ENCODE data around the gene PLCL1.
"Not testable (repeated sequence)": the region's sequence is repeated elsewhere in the genome, so short reads cannot be mapped to it uniquely, and the experiment has no call there.

Gene PLCL1

DNA sequence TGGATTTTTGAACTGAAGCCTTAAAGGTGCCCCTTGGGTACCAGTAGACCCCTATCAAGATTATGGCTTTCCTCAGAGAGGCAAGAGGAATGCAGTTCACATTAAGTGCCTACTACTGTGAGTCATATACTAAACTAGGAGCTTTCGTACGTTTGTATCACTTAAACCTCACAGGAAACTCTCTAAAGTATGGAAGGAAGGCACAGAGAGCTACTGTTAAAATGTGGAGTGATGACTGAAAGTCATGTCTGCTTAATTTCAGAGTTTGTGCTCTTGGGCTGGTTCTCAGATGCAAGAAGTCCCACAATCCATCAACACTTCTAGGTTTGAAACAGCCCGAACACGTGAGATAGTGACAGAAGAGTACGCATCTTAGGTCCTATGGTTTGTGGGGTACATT, 4.7 kb downstream of the PLCL1 start:
- DNase-seq (ENCODE audit: extremely low read depth in 1 of 2, low read depth in 1 of 2): no peak

DNA sequence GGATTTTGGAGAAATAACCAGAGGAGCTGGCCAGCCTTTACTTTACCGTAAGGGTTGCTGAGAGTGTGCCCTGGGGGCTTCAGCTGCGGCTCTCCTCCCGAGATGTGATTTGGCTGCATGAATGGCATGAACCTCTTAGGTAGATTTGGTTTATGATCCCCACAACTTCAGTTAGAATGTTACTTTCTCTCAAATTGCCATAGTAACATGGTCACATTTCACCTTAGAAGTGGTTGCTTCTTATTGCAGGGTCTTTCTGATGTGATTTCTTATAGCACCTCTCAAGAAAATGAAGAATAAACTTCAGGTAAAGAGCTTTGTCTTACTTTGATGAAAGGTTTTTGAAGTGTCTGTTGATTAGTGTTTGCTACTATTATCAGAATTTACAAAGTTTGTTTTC, 5.6 kb downstream of the PLCL1 start:
- no peak for DNase-seq (ENCODE audit: extremely low read depth in 1 of 2, low read depth in 1 of 2)

DNA sequence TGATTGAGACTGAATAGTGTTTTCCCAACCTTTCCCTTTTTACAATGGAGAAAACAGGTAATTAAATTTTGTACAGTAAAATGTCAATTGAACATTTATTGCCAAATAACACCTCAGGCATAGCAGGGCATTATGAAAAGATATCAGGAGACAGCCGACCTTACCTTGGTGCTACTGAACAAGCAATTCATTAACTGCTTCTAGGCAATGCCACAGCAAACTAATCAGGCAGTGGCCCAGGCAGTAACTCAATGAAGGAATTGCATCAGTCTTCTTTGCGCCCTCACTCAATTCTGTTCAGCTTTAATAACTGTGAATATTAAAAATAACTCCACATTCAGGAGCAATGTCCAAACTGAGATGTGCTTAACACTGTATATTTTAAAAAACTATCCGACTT, 6.1 kb downstream of the PLCL1 start:
- DNase-seq (ENCODE audit: extremely low read depth in 1 of 2, low read depth in 1 of 2): no peak

DNA sequence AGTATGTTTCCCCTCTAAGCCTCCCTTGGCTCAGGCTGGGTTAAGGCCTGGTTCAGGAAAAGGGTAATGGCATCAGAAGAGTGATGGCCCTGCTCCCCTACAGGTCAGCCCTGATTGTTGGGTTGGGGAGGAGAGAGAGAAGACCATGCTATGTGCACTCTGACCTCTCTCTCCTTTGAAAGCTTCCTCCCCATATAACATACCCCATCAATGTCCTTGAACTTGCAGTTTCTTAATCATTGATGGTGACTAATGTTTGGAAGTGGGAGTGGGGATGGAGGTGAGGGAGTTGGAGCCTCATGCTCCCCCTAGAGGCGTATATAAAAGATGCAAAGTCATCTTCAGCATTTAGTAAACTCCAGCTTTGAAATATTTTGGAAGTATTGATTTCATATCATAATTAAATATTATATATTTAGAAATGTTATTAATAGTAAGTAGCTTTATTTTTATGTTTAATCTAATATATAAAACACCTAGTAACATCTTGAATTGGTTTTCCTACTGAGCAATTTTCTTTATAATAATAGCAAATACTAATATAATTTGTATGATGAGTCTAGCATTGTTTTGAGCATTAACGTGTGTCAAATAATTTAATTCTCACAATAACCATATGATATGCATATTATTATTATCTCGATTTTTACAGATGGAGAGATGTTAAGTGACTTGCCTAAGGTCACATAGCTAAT, 8.8 kb downstream of the PLCL1 start:
- no peak for DNase-seq (ENCODE audit: extremely low read depth in 1 of 2, low read depth in 1 of 2)

DNA sequence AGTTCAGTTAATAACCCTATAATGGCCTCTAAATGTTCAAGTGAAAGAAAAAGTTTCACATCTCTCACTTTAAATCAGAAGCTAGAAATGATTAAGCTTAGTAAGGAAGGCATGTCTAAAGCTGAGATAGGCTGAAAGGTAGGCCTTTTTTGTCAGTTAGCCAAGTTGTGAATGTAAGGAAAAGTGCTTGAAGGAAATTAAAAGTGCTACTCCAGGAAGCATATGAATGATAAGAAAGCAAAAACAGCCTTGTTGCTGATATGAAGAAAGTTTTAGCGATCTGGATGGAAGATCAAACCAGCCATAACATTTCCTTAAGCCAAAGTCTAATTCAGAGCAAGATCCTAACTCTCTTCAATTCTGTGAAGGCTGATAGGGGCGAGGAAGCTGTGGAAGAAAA, 10.1 kb downstream of the PLCL1 start:
- no peak for DNase-seq (ENCODE audit: extremely low read depth in 1 of 2, low read depth in 1 of 2)

DNA sequence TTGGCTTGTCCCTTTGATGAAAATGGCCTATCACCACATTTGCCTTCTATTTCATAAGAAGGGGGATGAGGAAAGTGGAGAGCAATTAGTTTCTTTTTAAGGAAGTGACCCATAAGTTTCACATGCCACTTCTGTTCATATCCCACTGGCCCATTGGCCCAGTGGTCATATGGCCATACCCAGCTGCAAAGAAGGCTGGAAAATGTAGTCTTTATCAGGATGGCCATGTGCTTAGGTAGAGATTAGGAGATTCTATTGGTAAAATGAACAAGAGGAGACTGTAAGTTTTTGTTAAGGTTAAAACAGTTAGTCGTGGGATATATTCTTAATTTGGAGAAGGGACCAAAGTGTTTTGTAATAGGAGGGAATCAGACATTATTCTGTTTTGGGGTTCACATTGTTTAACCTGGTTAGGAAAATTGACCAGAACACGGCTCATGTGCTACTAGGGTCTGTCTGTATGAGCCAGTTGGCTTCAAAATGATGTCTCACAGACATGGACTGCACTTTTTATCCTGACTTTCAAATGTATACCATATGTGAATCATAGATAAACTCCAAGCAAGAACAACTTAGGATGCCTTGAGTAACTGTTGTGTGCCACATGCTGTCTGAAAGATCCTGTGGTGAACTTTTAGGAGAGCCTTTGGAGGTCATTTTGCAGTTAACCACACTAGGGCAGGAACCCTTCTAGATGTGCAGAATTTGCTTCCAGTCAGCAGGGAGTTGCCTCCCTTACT, 17.3 kb downstream of the PLCL1 start:
- no peak for DNase-seq (ENCODE audit: extremely low read depth in 1 of 2, low read depth in 1 of 2)

DNA sequence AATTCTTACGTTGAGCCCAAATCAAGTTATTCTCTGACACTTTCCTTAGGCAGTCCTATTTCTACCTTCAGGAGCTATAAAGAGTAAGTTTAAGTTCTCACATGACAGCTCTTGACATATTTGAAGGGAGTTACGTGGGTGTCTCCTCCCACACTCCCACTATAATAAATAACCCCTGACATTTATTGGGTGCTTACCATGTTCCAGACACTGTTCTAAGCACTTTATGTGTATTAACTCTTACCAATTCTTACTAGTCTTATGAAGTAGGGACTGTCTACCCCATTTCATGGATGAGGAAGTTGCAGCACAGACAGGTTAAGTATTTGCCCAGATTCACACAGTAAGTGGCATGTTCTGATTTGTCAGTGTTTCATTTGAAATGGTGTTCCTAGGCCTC, 17.9 kb downstream of the PLCL1 start:
- DNase-seq (ENCODE audit: extremely low read depth in 1 of 2, low read depth in 1 of 2): no peak

DNA sequence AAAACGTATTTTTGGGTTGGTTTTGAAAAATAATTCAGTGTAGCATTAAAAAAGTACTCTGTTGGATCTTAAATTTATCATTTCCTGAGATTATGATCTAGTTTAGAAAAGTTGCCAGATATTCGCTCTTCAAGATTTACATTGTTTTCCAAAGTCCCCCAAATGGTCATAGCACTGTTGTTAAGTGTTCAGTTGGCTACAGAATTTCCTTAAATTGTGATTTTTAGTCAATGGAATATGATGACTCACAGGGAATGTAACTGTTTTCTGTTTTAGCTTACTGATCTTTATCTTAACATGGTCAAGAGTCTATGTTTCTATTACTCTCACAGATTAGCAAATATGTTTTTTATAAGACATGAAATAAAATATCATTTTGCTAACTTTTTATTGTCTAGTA, 23.2 kb downstream of the PLCL1 start:
- no peak for DNase-seq (ENCODE audit: extremely low read depth in 1 of 2, low read depth in 1 of 2)

DNA sequence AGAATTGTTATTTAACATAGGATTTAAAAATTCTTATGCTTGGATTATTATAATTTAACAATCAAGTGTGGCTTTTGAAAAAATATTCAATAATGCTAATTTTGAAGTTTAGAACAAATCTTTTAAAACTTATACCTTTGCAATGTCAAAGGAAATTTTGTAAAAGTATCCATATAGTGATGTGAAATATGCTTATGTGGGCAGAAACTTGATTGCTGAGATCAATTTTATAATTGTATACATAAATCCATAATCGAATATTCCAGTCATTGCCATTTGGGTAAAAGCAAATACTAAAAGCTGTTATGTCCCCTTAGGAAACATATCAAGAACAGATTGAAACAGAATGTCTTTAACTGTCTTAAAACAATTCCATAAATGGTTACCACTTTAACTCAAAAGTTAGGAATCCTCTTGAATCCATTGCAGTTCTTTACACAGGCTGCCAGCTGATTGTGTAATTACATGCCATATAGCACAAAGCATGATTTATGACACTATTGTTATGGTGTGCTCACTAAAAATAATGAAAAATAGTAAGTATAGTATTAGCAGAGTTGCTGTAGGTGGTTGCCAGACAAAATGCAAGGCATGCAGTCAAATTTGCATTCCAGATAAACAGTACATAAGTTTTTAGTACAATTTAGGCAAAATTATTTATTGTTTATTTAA, 24.2 kb downstream of the PLCL1 start:
- DNase-seq (ENCODE audit: extremely low read depth in 1 of 2, low read depth in 1 of 2): no peak

DNA sequence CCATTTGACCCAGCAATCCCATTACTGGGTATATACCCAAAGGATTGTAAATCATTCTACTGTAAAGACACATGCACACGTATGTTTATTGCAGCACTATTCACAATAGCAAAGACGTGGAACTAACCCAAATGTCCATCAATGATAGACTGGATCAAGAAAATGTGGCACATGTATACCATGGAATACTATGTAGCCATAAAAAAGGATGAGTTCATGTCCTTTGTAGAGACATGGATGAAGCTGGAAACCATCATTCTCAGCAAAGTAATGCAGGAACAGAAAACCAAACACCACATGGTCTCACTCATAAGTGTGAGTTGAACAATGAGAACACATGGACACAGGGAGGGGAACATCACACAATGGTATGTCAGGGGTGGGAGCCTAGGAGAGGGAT, 30.4 kb downstream of the PLCL1 start:
- DNase-seq (ENCODE audit: extremely low read depth in 1 of 2, low read depth in 1 of 2): not testable (repeated sequence)

DNA sequence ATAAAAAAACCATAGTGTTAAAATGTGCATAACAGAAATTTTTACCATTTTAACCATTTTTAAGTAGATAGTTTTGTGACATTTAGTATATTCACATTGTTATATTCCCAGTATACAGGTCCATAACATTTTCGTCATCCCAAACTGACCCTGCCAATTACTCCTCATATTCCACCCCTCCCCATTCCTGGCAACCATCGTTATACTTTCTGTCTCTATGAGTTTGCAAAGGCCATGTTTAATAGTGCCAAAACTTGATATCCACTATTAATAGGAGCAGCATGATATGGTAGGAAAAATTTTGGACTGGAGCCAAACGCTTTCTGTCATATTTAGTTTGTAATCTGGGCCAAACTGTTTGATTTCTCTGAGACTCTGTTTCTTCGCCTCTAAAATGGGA, 30.9 kb downstream of the PLCL1 start:
- DNase-seq (ENCODE audit: extremely low read depth in 1 of 2, low read depth in 1 of 2): no peak

DNA sequence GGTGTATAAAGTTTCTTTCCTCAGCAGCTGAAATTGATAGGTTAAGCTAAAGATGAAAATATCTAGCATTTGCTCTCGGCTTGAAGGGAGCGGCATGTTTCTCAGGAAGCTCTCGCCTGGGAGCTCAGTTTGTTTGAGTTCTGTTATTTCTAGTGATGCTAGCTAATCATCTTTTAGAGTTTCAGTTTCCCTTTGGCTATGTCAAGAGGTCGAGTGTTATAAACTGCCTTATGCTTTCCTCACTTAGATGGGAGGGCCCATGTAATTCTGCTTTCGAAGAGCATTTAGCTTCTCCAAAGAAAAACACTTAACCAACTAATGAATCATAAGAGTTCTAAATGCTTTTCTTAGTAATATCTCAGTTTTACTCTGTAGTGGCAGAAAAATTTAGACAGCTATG, 33.6 kb downstream of the PLCL1 start:
- no peak for DNase-seq (ENCODE audit: extremely low read depth in 1 of 2, low read depth in 1 of 2)

DNA sequence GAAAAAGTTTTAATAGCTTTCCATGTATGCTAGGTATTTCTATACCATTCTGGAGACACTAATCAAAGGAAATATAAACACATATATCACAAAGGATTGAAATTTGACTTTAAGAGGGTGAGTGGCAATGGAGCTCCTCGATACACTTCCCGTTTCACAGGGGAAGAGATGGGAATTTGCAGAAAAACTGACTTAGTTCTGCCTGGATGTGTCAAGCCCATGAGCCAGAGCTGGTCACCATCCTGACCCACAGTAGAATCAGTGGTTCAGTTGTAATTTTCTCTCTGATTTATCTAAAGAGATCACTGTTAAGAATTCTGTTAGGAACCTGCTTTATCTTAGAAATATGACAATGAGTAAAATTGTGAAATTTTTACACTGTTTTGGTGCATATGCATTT, 34.2 kb downstream of the PLCL1 start:
- no peak for DNase-seq (ENCODE audit: extremely low read depth in 1 of 2, low read depth in 1 of 2)

DNA sequence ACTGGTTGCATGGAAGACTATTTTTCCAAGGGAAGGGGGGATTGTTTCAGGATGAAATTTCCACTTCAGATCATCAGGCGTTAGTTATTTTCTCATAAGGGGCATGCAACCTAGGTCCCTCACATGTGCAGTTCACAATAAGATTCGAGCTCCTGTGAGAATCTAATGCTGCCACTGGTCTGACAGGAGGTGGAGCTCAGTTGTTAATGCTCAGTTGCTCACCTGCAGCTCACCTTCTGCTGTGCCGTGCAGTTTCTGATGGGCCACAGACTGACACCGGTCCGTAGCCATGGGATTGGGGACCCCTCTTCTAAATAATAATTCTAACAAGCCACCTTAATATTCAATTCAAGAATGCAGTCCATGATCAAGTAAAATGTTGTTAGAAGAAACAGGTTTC, 34.9 kb downstream of the PLCL1 start:
- no peak for DNase-seq (ENCODE audit: extremely low read depth in 1 of 2, low read depth in 1 of 2)

DNA sequence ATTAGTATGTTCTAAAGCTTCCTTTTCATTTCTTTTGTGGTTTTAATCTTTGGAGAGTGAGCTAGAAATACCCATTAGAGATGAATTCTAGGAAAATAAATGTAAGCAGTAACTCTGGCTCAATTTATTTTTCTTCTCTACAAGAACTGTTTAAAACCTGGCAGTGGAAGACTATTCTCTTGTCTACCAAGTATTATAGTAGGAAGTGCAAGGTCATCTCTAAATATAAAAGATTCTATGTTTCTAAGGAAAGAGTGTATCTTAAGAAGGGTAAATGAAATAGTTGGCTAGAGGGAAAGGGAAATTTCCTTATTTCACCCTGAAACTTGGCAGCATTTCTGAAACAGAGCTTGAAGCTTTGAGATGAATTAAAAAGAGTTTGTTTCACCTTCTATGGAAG, 35.5 kb downstream of the PLCL1 start:
- DNase-seq (ENCODE audit: extremely low read depth in 1 of 2, low read depth in 1 of 2): no peak

DNA sequence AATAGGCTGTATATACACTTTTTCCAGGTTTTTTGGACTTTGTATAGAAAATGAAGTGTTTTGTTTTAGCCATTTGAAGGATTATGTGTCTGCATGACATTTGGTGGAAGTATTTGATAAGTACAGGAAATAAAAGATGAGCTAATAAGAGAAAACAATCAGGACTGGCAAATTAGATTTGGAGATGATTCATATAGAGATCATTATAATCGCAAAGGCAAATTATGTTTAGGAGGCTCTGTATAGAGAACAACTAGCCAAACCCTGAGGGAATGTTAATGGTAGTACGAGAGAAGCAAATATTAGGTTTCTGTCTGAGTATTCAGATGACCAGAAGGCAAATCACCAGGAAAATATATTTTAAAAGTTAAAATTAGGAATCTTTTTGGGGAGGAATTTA, 41.7 kb downstream of the PLCL1 start:
- no peak for DNase-seq (ENCODE audit: extremely low read depth in 1 of 2, low read depth in 1 of 2)

DNA sequence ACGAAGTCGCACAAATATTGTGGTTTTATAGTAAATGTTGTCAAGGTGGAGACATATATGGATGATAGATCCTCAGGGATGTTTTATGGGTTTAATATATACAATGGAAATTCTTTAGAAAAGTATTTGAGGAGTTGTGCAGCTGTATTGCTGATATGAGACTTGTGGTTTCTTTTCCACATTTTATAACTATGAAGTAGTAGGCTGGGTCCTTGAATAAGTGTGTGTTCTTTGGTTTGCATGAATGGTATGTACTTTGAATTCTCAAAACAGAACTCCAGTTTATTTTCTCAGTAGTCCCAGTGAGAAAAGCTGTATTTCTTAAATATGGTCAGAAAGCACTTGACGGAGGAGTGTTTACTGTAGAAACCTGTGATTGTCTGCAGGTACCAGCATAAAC, 42.4 kb downstream of the PLCL1 start:
- no peak for DNase-seq (ENCODE audit: extremely low read depth in 1 of 2, low read depth in 1 of 2)

DNA sequence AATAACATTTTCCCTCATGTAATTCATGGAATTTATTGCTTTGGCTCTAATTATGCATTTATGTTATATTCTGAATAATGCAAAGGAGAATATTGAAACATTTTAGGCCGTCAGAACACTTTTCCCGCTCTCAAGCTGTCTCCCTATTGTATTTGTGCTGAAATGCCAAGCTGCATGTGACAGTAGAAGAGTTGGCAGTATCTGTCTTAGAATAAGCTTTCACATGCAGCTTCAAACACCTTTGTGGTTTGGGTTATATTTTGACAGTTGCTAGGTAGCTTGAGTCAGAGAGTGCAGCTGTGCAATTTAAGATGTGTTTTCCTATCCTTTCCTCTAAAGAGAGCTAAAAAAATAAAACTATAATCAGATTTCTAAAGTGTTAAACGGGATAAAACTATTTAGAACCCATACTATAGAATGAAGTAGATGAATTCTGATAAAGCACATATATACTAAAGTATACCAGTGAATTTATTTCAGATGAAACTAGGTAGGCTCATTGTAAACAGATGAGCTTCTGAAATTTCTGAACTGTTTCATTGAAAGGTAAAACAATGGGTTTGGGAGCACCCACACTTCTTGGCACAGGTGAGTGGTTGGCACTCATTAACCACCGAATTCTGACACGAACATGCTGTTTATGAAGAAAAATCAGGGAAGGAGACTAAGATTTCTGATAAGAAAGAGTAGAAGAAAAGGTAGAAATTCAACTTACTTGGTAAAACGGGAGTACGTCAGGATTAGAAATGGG, 43.4 kb downstream of the PLCL1 start:
- DNase-seq (ENCODE audit: extremely low read depth in 1 of 2, low read depth in 1 of 2): no peak

DNA sequence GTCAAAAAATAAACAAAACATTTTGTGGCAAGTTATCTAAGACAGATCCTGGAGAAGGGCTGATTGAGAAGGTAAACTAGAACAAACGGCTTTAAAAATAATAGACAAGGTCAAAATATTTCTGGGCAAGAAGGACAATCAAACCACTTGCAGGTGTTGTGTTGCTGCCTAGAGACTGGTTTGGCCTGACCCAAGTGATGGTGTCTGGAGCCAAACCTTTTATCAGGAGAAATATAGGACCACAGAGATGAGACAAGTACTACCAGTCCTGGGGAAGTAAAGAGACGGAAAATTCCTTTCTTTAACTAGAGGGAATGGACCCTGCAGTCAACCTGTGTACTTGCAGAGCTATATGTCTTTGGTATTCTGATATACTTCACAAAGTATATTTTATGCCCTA, 44.2 kb downstream of the PLCL1 start:
- no peak for DNase-seq (ENCODE audit: extremely low read depth in 1 of 2, low read depth in 1 of 2)

DNA sequence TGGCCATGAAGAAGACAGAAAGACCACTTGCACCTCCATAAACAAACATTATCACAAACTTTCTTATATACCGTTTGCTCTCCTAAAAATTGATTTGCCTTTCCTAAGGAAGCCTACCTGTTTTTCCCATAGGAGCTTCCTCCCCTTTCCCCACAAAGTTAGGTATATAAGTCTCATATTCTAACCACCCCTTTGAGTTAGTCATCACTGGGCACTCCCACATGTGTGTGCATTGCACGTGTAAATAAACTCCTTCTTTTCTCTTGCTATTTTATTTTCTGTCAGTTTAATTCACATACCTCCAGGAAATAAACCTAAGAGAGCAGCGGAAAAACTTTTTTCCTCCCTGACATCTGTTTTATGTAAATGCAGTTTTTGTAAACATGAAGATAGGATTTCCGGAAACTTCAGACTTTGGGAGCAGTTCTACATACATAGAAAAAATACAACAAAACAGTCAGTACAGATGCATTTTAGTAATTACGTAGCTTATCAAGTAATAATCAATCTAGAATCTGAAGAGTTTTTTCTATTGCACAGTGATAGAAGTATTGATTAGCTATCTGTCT, 46.6 kb downstream of the PLCL1 start:
- DNase-seq (ENCODE audit: extremely low read depth in 1 of 2, low read depth in 1 of 2): no peak

DNA sequence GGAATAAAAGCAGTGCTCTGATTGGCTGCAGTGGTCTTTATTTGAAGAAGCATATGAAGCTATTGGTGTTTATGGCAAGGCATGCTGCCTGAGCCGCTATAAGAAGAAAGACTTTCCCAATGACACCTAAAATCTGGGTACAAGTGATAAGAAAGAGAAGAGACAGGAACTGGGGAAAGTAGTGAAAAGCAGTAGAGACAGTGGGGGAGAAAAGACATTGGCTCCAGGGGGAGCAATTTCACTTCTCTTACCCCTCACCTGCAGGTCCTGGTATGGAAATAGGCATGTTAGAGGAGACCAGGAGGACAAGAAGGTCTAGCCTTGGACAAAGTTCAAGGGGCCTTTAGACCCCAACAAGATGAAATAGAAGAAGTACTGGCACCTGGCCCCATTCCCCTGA, 47.1 kb downstream of the PLCL1 start:
- DNase-seq (ENCODE audit: extremely low read depth in 1 of 2, low read depth in 1 of 2): no peak

Data from stimulated activated CD8-positive, alpha-beta memory T cell treated with anti-CD3 and anti-CD28 coated beads, Interleukin-7, amount 100 ng/mL, for 48 hours (primary cell).